Bone marrow (tissue), 2 donors: Measurements from ENCODE around the gene SLC39A11.

Experiments
- DNase-seq, 2 donors: peaks; one replicate each; lab custom pipeline; 2025; lab: John Stamatoyannopoulos, UW

Gene SLC39A11

DNA sequence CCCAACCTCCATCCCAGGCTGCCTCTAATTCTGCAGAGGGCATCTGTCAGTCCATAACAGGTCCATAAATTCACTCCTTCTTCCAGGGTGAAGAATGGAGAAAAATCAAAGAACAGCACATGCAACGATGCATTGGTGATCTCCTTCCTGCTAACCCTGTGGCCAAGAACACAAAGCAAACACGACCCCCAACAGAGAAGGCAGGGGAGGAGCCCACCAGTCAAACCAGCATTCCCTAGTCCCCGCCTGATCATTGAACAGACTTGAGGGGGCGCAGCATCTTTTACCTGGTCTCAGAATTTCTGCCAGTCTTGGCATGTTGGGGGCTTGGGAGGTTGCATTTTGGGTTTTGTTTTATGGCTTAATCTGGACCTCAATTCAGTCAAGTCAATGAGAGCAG is 476.0 kb downstream of the SLC39A11 start:
- no peak for DNase-seq

DNA sequence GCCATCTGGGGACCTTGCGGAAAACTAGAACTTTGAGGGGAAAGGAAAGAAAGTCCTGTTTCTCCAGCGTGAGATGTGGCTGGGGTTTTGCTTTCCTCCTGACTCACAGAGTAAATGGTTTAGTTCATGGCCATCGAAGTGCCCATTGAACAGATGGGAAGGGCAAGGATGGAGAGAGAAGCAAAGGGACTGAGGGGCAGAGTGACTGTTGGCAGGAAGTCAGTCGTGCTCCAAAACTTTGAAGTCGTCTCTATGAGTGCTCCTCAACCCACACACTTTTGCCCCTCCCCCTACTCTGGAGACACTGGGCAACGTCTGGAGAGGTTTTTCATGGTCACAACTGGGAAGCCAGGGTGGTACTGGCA is 476.9 kb downstream of the SLC39A11 start:
- no peak for DNase-seq

DNA sequence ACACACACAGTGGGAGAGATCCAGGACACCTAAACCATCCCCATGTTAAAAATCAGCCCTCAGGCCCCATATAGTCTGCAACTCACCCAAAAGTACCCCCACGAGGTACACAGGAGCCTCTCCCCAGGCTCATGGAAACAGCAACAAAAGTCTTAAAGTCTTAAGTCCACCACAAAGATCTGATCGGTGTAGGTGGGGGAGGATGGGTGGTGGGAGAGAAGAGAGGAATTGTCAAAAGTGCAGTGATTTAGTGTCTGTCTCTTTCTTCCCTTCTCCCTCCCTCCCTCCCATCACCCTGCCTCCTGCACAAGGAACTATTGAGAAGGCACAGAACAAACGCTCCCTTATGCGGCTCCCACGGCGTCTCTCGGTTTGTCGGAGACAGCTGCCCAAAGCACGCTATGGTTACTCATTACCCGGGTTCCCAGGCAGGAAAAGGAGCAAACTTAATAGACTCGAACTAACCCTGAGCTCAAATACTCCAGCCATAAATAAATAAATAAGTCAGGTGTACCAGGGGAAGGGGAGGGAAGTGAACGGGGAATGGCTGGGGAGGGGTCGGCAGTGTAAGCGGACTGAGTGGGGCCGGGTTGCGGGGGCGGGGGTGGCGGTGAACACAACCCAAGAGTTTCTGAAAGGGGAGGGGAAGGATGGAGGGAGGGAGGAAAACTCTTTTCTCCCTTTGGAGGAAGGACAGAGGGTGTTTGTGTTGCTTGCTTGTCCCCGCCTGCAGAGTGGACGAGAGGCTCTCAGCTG is 477.4 kb downstream of the SLC39A11 start:
- no peak for DNase-seq

DNA sequence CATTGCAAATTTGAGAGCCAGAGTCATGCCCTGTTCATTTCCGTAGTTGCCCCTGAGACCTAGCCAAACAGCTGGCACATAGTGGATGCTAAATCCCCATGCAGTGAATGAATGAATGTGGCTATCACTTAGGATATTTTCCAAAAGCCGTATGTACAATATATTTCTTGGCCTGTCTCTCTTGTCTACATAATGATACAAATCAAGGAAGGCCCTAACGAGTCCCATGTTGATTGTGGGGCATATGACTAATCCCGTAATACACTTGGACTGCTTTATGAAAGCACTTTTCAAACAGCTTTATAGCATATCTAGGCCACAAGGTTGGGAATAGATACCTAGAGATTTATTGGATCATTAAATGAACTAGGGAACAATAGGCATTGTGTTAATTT is 478.0 kb downstream of the SLC39A11 start:
- DNase-seq: no peak

DNA sequence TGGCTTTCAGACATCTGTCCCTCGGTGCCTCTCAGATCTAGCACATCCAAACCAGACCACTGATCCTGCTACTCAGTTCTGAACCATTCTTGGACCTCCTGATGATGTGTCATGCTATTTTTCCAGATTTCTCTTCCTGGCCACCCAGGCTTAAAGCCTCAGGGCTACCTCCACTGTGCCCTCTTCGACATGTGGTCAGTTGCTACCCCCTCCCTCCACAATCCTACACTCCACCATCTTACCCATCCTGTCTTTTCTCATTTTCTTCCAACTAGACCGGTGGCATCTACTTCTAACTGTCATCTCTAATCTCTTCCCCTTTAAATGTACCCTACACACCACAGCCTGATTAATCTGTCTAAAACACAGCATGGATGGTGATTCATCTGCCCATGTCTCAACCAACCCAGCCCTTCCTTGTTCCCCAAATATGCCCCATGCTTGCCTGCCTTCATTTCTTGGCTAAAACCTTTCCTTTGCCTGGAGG is 478.6 kb downstream of the SLC39A11 start:
- DNase-seq: no peak

DNA sequence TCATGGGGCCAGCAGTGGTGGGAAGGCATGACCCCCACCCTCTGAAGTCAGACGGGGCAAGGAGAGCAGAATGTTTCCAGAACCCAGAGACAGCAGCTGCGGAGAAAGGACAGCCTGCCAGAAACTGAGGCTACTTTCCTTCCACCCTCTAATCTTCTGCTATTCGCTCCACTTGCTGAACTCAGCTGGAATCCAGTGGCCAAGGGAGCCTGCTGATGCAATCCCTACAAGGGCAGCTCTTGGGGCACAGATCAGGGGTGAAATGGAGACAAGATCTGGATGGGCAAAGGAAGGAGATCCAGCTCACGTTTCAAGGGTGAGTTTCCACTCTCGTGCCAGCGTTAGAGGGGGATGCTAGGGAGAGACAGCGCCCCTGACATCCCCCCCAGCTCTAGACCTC is 479.1 kb downstream of the SLC39A11 start:
- no peak for DNase-seq

DNA sequence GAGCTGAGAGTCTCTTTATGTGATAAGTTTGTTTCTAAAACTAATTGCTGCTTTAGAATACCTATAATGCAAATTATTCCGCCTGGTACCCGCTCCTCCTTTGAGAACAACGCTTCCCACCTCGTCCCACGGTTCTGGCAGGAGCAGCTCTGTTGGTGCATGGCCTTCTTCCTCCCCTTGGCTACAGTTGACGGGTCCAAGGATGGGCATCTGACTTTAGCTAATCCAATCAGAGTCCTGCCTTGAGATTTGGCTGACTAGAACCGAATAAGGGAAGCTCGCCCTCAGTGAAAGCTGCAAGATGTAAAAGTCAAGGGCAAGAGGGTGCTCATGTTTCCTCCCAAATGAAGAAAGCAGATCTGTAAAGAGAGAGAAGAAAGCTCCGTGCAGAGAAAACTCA is 481.3 kb downstream of the SLC39A11 start:
- no peak for DNase-seq

DNA sequence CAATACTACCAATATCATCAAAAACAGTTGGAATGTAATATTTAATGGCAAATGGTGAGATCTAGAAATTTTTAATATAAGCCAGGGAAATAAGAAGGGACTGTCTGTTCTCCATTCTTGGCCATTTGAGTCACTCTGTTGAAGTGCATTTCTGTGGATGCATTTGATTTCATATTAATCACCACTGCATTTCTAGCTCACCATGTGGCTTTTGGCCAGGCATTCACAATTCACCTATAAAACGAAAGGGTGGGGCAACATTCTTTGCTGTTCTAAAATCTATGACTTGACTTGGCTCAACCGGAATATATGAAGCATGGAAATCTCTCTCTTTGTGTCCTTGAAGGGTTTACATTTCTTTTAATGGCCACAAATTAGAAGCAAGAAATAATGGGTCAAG is 483.0 kb downstream of the SLC39A11 start:
- no peak for DNase-seq

DNA sequence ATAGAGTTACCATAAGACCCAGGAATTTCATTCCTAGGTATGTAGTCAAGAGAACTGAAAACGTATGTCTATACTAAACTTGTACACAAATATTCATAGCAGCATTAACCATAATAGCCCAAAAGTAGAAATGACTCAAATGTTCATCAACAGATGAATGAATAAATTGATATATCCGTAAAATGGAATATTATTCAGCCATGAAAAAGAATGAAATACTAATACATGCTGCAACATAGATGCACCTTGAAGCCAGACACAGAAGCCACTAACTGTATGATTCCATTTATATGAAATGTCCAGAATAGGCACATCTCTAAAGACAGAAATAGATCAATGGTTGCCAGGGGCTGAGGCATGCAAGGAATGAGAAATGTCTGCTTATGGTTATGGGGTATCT is 484.1 kb downstream of the SLC39A11 start:
- DNase-seq: no peak

DNA sequence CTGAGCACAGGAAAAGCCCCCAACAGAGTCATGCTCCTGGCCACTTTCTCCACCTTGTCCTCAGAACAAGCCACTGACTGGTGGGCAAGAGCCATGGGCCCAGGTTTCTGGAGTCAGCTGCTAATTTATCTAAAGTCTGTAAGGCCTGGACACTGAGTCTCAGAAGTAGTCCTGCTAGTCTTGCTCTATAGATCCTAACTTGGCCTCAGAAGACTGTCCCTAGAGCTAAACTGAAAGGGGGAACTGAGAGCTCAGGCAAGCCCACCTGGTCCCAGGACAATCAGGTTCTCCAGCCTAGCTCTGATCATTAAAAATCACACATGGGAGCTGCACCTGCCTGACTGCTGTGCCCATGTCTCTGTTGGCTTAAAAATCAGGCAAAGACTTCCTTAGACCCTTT is 485.8 kb downstream of the SLC39A11 start:
- no peak for DNase-seq

DNA sequence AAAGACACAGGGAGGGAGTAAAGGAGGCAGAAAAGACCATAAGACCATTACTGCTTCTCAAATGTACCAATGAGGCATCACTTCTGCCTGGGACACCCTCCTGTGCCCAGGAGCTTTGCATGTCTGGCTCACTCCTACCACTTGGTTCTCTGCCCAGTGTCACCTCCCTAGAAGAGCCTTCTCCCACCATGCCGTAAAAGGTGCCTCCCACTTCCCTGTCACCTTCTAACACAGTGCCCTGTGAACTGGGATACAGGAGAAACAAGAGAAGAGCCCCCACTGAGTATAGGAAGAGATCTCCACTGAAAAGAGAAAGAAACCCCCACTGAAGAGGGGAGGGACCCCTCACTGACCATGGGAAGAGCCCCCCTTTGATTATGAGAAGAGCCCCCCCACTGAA is 486.9 kb downstream of the SLC39A11 start:
- DNase-seq: no peak

DNA sequence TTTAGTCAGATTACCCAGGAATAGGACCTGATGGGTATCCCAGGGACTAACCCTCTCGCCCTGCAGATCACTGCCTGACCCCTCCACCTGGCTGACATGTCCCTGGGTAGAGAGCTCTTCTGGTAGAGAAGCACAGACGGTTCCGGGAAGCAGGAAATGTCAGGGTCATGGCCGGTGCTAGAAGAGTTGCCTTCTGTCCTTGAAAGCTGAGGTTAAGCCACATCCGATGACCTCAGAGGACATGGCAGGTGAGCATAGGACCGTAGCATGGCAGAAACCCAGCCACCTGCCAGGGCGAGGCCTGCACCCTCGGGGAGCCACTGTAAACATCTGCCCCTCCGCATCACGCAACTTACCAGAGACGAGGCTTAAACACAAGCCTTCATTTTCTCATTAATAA is 488.0 kb downstream of the SLC39A11 start:
- DNase-seq: no peak

DNA sequence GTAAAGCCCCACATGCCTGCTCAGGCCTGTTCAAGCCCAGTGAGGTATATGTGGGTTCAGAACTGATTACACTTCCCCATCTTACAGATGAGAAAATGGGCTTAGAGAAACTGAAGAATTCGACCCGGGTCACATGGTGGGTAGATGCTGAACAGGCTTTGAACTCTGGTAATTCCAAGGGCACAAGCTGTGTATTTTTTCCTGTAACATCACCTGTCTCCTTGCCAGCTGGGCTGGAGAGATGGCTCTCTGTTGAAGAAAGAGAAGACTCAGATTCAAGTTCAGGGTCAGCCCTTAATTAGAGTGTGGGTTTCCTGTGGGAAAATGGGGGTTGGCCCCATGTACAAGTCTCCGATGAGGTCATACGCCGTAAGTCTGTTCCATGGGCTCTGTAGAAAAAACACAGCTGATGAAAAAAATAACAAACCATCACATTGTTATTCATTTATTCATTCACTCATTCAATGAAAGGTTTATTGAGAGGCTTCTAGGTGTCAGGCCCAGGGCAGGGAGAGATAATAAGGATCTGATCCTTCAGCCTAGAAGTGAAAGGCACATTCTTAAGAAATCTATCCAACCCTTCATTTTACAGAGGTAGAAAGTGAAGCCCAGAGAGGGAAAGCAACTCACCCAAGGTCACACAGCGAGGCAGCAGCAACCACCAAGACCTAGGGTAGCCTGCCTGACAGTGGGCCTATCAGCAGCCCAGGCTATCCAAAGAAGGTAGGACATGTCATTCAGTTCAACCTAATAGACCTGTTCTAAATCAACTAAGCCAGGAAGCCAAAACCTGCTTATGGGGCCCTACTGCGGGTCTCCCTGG is 488.9 kb downstream of the SLC39A11 start:
- no peak for DNase-seq

DNA sequence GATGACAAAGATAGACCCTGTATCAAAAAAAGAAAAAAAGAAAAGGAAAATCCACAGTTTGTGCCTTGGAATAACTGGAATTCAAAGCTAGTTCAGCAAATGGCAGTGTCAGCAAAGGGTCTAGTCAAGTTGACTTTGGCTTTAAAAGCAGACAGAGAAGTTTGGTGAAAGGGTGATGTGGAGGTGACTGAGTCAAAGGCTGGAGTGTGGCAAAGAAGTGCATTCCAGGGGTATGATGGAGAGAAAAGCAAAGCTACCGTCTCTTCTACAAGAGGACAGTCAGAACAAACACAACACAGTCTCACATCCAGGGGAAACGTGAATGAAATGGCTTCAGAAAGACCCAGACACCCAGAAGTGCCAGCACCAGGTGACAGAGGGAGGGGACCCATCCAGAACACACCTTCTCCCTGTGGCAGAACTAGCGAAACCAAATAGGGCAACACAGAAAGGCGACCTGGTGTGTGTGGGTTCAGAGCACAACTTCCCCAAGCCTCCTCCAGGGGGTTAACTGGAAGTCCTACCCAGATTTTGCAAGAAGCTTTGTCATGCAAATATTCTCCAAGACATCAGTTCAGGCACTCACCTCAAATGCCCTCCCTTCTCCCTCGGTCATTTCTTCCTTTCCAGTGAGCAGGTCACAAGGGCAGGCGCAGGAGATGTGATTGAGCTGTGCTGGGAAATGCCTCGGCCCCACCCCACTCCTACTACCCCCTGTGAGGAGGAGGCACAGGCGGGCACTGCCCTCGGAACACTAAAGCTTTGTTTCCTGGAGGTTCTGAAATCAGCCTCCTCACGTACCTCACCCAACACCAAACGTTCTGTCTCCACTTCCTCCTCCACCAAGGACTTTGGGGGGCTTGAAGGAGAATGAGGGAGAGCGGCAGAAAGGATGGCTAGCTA is 489.7 kb downstream of the SLC39A11 start:
- DNase-seq: no peak

DNA sequence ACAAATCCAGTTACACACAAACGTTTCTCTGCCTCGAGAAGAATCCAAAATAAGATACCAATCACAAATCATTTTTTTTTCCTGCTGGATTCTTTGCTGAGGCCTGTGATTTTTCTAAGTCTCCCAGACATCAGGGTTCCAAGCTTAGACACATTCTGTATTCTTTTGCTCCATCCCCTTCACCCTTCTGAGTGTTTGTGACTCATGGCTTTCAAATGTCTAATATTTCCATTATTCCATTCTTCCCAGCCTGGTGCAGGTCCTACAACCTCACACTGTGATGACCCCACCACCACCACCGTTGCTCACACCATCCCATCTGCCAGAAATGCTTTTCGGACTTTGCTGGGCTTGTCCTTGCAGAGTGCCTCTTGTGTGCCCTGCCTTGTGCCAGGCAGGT is 491.6 kb downstream of the SLC39A11 start:
- DNase-seq: no peak

DNA sequence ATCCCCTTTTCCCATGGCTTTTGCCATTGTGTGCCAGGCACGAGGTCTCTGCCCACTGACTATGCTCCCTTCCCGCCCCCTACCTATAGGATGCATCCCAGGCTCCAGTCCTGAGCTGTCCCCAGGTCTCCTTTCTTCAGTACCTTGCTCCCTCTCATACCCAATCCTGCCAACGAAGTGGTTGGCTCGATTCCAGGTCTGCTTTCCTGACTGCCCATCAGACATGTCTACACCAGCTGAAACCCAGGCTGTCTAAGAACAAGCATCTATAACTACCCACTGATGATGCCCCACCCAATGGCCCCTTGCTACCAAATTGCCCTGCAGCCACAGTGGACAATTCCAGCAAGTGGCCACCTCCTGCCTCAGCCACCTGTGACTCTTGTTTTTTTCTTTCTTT is 492.6 kb downstream of the SLC39A11 start:
- DNase-seq: no peak

DNA sequence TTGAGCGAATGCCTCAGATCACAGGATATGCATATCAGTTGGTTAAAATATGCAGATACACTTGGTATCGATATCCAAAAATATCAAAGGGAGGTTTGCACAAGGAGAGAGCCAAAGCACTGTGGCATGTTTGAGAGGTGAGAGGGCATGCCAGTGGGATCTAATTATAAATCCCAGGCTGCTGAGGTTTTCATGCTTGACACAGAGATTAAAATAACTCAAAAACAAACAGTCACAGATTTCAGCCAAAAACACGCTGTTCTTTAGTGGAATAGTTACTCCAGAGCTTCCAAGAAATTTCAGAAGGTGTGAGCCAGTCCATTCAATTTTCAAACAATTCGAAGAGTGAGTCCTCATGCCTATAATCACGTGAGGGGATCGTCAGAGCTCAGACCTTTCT is 493.8 kb downstream of the SLC39A11 start:
- no peak for DNase-seq

DNA sequence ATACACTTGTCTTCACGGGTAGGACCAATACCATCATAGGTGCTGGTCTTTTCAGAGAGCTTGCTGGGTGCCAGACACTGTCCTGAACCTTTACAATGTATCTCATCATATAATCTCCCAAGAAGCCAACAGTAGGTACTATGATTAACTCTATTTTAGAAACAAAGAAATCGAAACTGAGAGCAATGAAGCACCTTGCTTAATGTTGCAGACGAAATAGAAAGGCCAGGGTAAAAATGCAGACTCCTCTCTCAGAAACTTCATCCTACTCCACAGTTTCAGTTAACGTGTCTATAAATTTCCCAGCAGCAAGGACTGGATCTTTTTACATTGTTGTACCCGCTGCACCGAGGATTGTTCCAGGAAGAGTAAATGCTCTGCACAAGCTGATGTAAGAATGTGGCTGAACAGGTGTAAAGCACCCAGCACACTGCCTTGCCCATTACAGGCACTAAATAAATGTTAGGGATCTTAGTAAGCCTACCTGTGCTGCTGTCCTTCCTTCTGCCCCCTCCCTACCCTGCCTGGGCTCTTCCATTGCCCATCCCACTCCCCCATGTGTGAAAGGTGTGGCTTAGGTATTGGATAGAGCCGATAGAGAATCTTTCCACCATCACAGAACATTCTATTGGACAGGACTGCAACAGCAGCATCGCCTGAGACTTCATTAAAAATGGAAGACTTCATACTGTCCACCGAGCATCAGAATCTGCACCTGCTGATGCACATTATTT is 495.0 kb downstream of the SLC39A11 start:
- DNase-seq: no peak
